Activated T-helper 2 cell treated with anti-CD3 and anti-CD28 coated beads, Interferon-gamma antibody, Interleukin-2, Interleukin-4, amounts not matched to agents 10 μg/mL and 5 μg/mL and 100 μg/mL, durations not matched to agents 14 hours and 24 hours and 36 hours (primary cell): ENCODE results near the gene KRTAP2-2. TPM values are rescaled to one million over a fixed set of nuclear protein-coding genes. Genes with fewer than 3 reads are reported as not detected.
"Not testable (repeated sequence)": the region's sequence is repeated elsewhere in the genome, so short reads cannot be mapped to it uniquely, and the experiment has no call there.

Experiments
- DNase-seq: peaks from one replicate; pipeline ENCODE4 v3.0.0; 2021; ENCODE audit warnings: low spot score
- H3K27ac Mint-ChIP-seq: one replicate; pipeline ENCODE4 v1.8.0; 2021; ENCODE audit warnings: mixed read lengths
- H3K27me3 Mint-ChIP-seq: one replicate; pipeline ENCODE4 v1.8.0; 2021; ENCODE audit warnings: low read depth, mixed read lengths
- H3K36me3 Mint-ChIP-seq: one replicate; pipeline ENCODE4 v1.8.0; 2021; ENCODE audit warnings: low read depth, mixed read lengths
- H3K4me1 Mint-ChIP-seq: one replicate; pipeline ENCODE4 v1.8.0; 2021; ENCODE audit warnings: low read depth, mixed read lengths
- H3K4me3 Mint-ChIP-seq: one replicate; pipeline ENCODE4 v1.8.0; 2021; ENCODE audit warnings: low read depth, mild to moderate bottlenecking, moderate library complexity, mixed read lengths
- H3K9me3 Mint-ChIP-seq: one replicate; pipeline ENCODE4 v1.8.0; 2021; ENCODE audit warnings: mixed read lengths
- intact Hi-C: fragments of 100-400 bp; cut with micrococcal nuclease; formaldehyde crosslinking; loops from one replicate; pipeline ENCODE4 v1.15.1; 2023
- total RNA-seq: library from RNA; stranded (reverse); gene quantifications from 2 replicates; pipeline ENCODE4 v1.2.3, GENCODE V29; 2022

KRTAP2-2 gene
- total RNA-seq, 1 donor from 2014 or later = not detected

- peaks cover 5% of the 10 kb centered on the region for H3K9me3 Mint-ChIP-seq
- no peaks in the 10 kb centered on the region for H3K36me3 Mint-ChIP-seq
- intact Hi-C loops = no loop called here
- peaks cover 34% of the 10 kb centered on the region for H3K27me3 Mint-ChIP-seq
- H3K4me3 Mint-ChIP-seq = no peak overlapping the region
- no peaks in the 10 kb centered on the region for H3K4me1 Mint-ChIP-seq
- no peak overlapping the region for H3K27ac Mint-ChIP-seq
- no peak for DNase-seq
These were observed 3.7 kb upstream of the KRTAP2-2 start for GRCh38 chr17:41058741-41059140.

GRCh38 chr17:41057547-41057946, 2.5 kb upstream of the KRTAP2-2 start:
- peaks cover 5% of the 10 kb centered on the region for H3K9me3 Mint-ChIP-seq
- H3K27me3 Mint-ChIP-seq = peaks cover 32% of the 10 kb centered on the region
- intact Hi-C loops = no loop called here
- no peak overlapping the region for H3K4me3 Mint-ChIP-seq
- no peak overlapping the region for H3K27ac Mint-ChIP-seq
- H3K4me1 Mint-ChIP-seq = no peaks in the 10 kb centered on the region
- no peak for DNase-seq
- H3K36me3 Mint-ChIP-seq = no peaks in the 10 kb centered on the region

- H3K36me3 Mint-ChIP-seq, H3K4me1 Mint-ChIP-seq, H3K27ac Mint-ChIP-seq, DNase-seq, intact Hi-C loops, H3K4me3 Mint-ChIP-seq, H3K9me3 Mint-ChIP-seq: not testable (repeated sequence)
- H3K27me3 Mint-ChIP-seq = peaks cover 23% of the 10 kb centered on the region
These were observed 474 bp downstream of the KRTAP2-2 start for GRCh38 chr17:41054556-41054955.

GRCh38 chr17:41054025-41054424, 1.0 kb downstream of the KRTAP2-2 start:
- H3K9me3 Mint-ChIP-seq = peaks cover 5% of the 10 kb centered on the region
- DNase-seq = no peak
- H3K27me3 Mint-ChIP-seq = peaks cover 19% of the 10 kb centered on the region
- no peaks in the 10 kb centered on the region for H3K4me1 Mint-ChIP-seq
- no peak overlapping the region for H3K4me3 Mint-ChIP-seq
- no peak overlapping the region for H3K27ac Mint-ChIP-seq
- intact Hi-C loops = no loop called here
- H3K36me3 Mint-ChIP-seq = no peaks in the 10 kb centered on the region

- Mint-ChIP-seq H3K4me1 (no peaks in the 10 kb centered on the region), H3K4me3 (no peak overlapping the region), H3K27ac (no peak overlapping the region), H3K27me3 (peaks cover 13% of the 10 kb centered on the region), H3K36me3 (no peaks in the 10 kb centered on the region), H3K9me3 (peaks cover 3% of the 10 kb centered on the region)
- intact Hi-C loops = no loop called here
- no peak for DNase-seq
These were observed 2.5 kb downstream of the KRTAP2-2 start for GRCh38 chr17:41052566-41052965.

GRCh38 chr17:41049110-41049509, 5.9 kb downstream of the KRTAP2-2 start:
- Mint-ChIP-seq H3K4me3 (no peak overlapping the region), H3K9me3 (no peaks in the 10 kb centered on the region), H3K27me3 (peaks cover 11% of the 10 kb centered on the region), H3K27ac (no peak overlapping the region), H3K4me1 (no peaks in the 10 kb centered on the region), H3K36me3 (no peaks in the 10 kb centered on the region)
- no peak for DNase-seq
- intact Hi-C loops = no loop called here

GRCh38 chr17:41048441-41048840, 6.6 kb downstream of the KRTAP2-2 start:
- Mint-ChIP-seq H3K9me3 (no peaks in the 10 kb centered on the region), H3K36me3 (no peaks in the 10 kb centered on the region), H3K27me3 (peaks cover 8% of the 10 kb centered on the region), H3K4me3 (no peak overlapping the region), H3K4me1 (no peaks in the 10 kb centered on the region), H3K27ac (no peak overlapping the region)
- intact Hi-C loops = no loop called here
- DNase-seq = no peak

GRCh38 chr17:41046735-41047465, 8.1 kb downstream of the KRTAP2-2 start, which contains the start of gene KRTAP2-1:
Gene KRTAP2-1, minus strand, starts transcription at chr17:41047316. Its CDS starts 49 bp downstream, at chr17:41047267.
- H3K9me3 Mint-ChIP-seq, H3K4me3 Mint-ChIP-seq, intact Hi-C loops, DNase-seq, H3K27ac Mint-ChIP-seq, H3K36me3 Mint-ChIP-seq, H3K27me3 Mint-ChIP-seq, H3K4me1 Mint-ChIP-seq: not testable (repeated sequence)

- no peaks in the 10 kb centered on the region for H3K36me3 Mint-ChIP-seq
- no peaks in the 10 kb centered on the region for H3K9me3 Mint-ChIP-seq
- intact Hi-C loops = no loop called here
- no peaks in the 10 kb centered on the region for H3K4me1 Mint-ChIP-seq
- no peak overlapping the region for H3K27ac Mint-ChIP-seq
- no peak for DNase-seq
- H3K4me3 Mint-ChIP-seq = no peak overlapping the region
- peaks cover 4% of the 10 kb centered on the region for H3K27me3 Mint-ChIP-seq
These were observed 12.1 kb downstream of the KRTAP2-2 start for GRCh38 chr17:41042953-41043352.

GRCh38 chr17:41040783-41041571, 14.1 kb downstream of the KRTAP2-2 start, which contains the start of gene KRTAP1-1:
Gene KRTAP1-1, minus strand, starts transcription at chr17:41041450. Its CDS starts 53 bp downstream, at chr17:41041397.
- H3K4me1 Mint-ChIP-seq, H3K4me3 Mint-ChIP-seq, H3K27ac Mint-ChIP-seq, H3K9me3 Mint-ChIP-seq, H3K27me3 Mint-ChIP-seq, H3K36me3 Mint-ChIP-seq, DNase-seq, intact Hi-C loops: not testable (repeated sequence)

GRCh38 chr17:41037853-41038350, 17.1 kb downstream of the KRTAP2-2 start:
- Mint-ChIP-seq H3K27ac (no peak overlapping the region), H3K36me3 (no peaks in the 10 kb centered on the region), H3K4me3 (no peak overlapping the region), H3K9me3 (no peaks in the 10 kb centered on the region), H3K27me3 (peaks cover 6% of the 10 kb centered on the region), H3K4me1 (no peaks in the 10 kb centered on the region)
- no peak for DNase-seq
- intact Hi-C loops = no loop called here

GRCh38 chr17:41034346-41034935, 20.6 kb downstream of the KRTAP2-2 start, which contains the start of gene KRTAP1-3:
Gene KRTAP1-3, minus strand, starts transcription at chr17:41034874. Its CDS starts 53 bp downstream, at chr17:41034821.
- H3K4me3 Mint-ChIP-seq, H3K27ac Mint-ChIP-seq, H3K36me3 Mint-ChIP-seq, intact Hi-C loops, DNase-seq, H3K9me3 Mint-ChIP-seq, H3K4me1 Mint-ChIP-seq: not testable (repeated sequence)
- H3K27me3 Mint-ChIP-seq = peaks cover 14% of the 10 kb centered on the region
